Smooth muscle cell (in vitro differentiated cells): Measurements from ENCODE around the gene POLR3A. TPM values are rescaled to one million over a fixed set of nuclear protein-coding genes. Genes with fewer than 3 reads are reported as not detected.

Source experiments
- DNase-seq: peaks from one replicate; lab custom pipeline; 2025; ENCODE audit not compliant: unreplicated experiment; lab: John Stamatoyannopoulos, UW
- H2AFZ ChIP-seq: fragments of 200-600 bp; sonication (generic); 2 replicates; pipeline ENCODE4 v1.6.0; 2016; ENCODE audit warnings: antibody characterized with exemption, low read depth, mild to moderate bottlenecking
- H3F3A ChIP-seq: fragments of 200-600 bp; sonication (generic); 2 replicates; pipeline ENCODE4 v1.6.0; 2017; ENCODE audit warnings: antibody characterized with exemption, low read depth
- H3K27ac ChIP-seq: fragments of 200-600 bp; sonication (generic); 2 replicates; pipeline ENCODE4 v1.5.1; 2016; ENCODE audit warnings: low read depth, mild to moderate bottlenecking
- H3K27me3 ChIP-seq: fragments of 200-600 bp; sonication (generic); 2 replicates; pipeline ENCODE4 v1.6.1; 2016; ENCODE audit warnings: low read depth, mild to moderate bottlenecking
- H3K36me3 ChIP-seq: fragments of 200-600 bp; sonication (generic); 2 replicates; pipeline ENCODE4 v1.5.1; 2016; ENCODE audit warnings: low read depth
- H3K4me1 ChIP-seq: fragments of 200-600 bp; sonication (generic); 2 replicates; pipeline ENCODE4 v1.5.1; 2016; ENCODE audit warnings: low read depth
- H3K4me2 ChIP-seq: fragments of 200-600 bp; sonication (generic); 2 replicates; pipeline ENCODE4 v1.6.0; 2016; ENCODE audit warnings: mild to moderate bottlenecking
- H3K4me3 ChIP-seq: fragments of 200-600 bp; sonication (generic); 2 replicates; pipeline ENCODE4 v1.5.1; 2016; ENCODE audit warnings: mild to moderate bottlenecking
- H3K79me2 ChIP-seq: fragments of 200-600 bp; sonication (generic); 2 replicates; pipeline ENCODE4 v1.6.0; 2016; ENCODE audit warnings: low read depth, mild to moderate bottlenecking
- H3K9ac ChIP-seq: fragments of 200-600 bp; sonication (generic); 2 replicates; pipeline ENCODE4 v1.6.0; 2016; ENCODE audit warnings: low read depth
- H3K9me3 ChIP-seq: fragments of 200-600 bp; sonication (generic); replicated peaks from 2 replicates; pipeline ENCODE4 v1.5.1; 2016; ENCODE audit warnings: low read depth
- H4K20me1 ChIP-seq: fragments of 200-600 bp; sonication (generic); 2 replicates; pipeline ENCODE4 v1.6.0; 2016; ENCODE audit warnings: low read depth
- CTCF ChIP-seq: fragments of 200-600 bp; sonication (generic); IDR thresholded peaks from 2 replicates; pipeline ENCODE4 v1.5.1; 2017; ENCODE audit warnings: borderline replicate concordance, mild to moderate bottlenecking, antibody characterized with exemption; ENCODE audit not compliant: insufficient read depth, poor library complexity, severe bottlenecking
- WGBS: methylation state at CpG from one replicate; pipeline ENCODE4 v1.1.7; 2016; ENCODE audit warnings: low lambda C conversion rate; 5-methylcytosine and 5-hydroxymethylcytosine counted together
- polyA plus RNA-seq: library from polyadenylated mRNA; unstranded; fragments of >200 nt; fragmentation: Nextera tagmentation; extraction: Ambion mirVana; gene quantifications from 2 replicates; pipeline ENCODE4 v1.2.1, GENCODE V29; 2016
- total RNA-seq: library from RNA; depleted of rRNA; stranded (reverse); fragments of >200 nt; gene quantifications from 2 replicates; pipeline ENCODE4 v1.2.3, GENCODE V29; 2014

The POLR3A gene
- total and polyA plus RNA-seq, 2 experiments from 2014 or later = 13.8 to 14.9 TPM

GRCh38 chr10:78063236-78063635 lies 33.9 kb upstream of the POLR3A start:
- Histone ChIP-seq H3K4me3 (no peak overlapping the region), H4K20me1 (no peaks in the 10 kb centered on the region), H3F3A (no peaks in the 10 kb centered on the region), H3K4me2 (no peak overlapping the region), H3K36me3 (no peaks in the 10 kb centered on the region), H3K9me3 (no peaks in the 10 kb centered on the region), H3K79me2 (no peaks in the 10 kb centered on the region), H2AFZ (no peak overlapping the region), H3K4me1 (no peaks in the 10 kb centered on the region), H3K27ac (no peak overlapping the region), H3K9ac (no peak overlapping the region), H3K27me3 (no peaks in the 10 kb centered on the region)
- DNase-seq = no peak
- TF ChIP-seq CTCF = no peak
- 90% methylated on average over 2 of the region's 2 CpGs for WGBS

- Histone ChIP-seq H4K20me1 (no peaks in the 10 kb centered on the region), H3K9me3 (no peaks in the 10 kb centered on the region), H3K27ac (no peak overlapping the region), H2AFZ (no peak overlapping the region), H3K9ac (no peak overlapping the region), H3K4me1 (no peaks in the 10 kb centered on the region), H3K4me3 (no peak overlapping the region), H3K79me2 (no peaks in the 10 kb centered on the region), H3K27me3 (no peaks in the 10 kb centered on the region), H3K4me2 (no peak overlapping the region), H3K36me3 (no peaks in the 10 kb centered on the region), H3F3A (no peaks in the 10 kb centered on the region)
- DNase-seq = no peak
- 91% methylated on average over 5 of the region's 5 CpGs for WGBS
- TF ChIP-seq CTCF = no peak
Measured at GRCh38 chr10:78062296-78062695, 33.0 kb upstream of the POLR3A start.

- no peak for TF ChIP-seq CTCF
- WGBS = 82% methylated on average over 12 of the region's 12 CpGs
- no peaks in the 10 kb centered on the region for H3K27me3 ChIP-seq
- no peak for DNase-seq
- H3K36me3 ChIP-seq = no peaks in the 10 kb centered on the region
- no peaks in the 10 kb centered on the region for H3K79me2 ChIP-seq
- no peaks in the 10 kb centered on the region for H3K4me1 ChIP-seq
- no peak overlapping the region for H3K4me3 ChIP-seq
- H2AFZ ChIP-seq = no peak overlapping the region
- H4K20me1 ChIP-seq = no peaks in the 10 kb centered on the region
- H3K27ac ChIP-seq = no peak overlapping the region
- H3F3A ChIP-seq = no peaks in the 10 kb centered on the region
- no peaks in the 10 kb centered on the region for H3K9me3 ChIP-seq
- H3K9ac ChIP-seq = no peak overlapping the region
- H3K4me2 ChIP-seq = no peak overlapping the region
Measured at GRCh38 chr10:78059906-78060702, 30.8 kb upstream of the POLR3A start.

GRCh38 chr10:78058562-78058961 lies 29.2 kb upstream of the POLR3A start:
- Histone ChIP-seq H3K9ac (no peak overlapping the region), H3K9me3 (no peaks in the 10 kb centered on the region), H3K4me3 (no peak overlapping the region), H3K27me3 (no peaks in the 10 kb centered on the region), H3K36me3 (no peaks in the 10 kb centered on the region), H3K79me2 (no peaks in the 10 kb centered on the region), H3K4me2 (no peak overlapping the region), H4K20me1 (no peaks in the 10 kb centered on the region), H3F3A (no peaks in the 10 kb centered on the region), H3K27ac (no peak overlapping the region), H3K4me1 (no peaks in the 10 kb centered on the region), H2AFZ (no peak overlapping the region)
- DNase-seq = no peak
- TF ChIP-seq CTCF = no peak
- 87% methylated on average over 5 of the region's 5 CpGs for WGBS
